Suprapubic skin (tissue), 4 donors: Measurements from ENCODE around the gene CD180.

Experiments
- EP300 ChIP-seq: sonication (generic); formaldehyde crosslinking; IDR thresholded peaks from one replicate; pipeline ENCODE4 v1.6.1; 2017; ENCODE audit warnings: antibody characterized with exemption
- POLR2A ChIP-seq, 2 donors: fragments of 450-650 bp; IDR thresholded peaks; one replicate each; pipeline ENCODE4 v1.6.1; 2017; ENCODE audit warnings: antibody characterized with exemption in 2 of 2, mild to moderate bottlenecking in 2 of 2, moderate library complexity in 2 of 2
- POLR2AphosphoS5 ChIP-seq, 3 donors: sonication (generic); formaldehyde crosslinking; IDR thresholded peaks; one replicate each; pipeline ENCODE4 v1.6.1; 2017; ENCODE audit warnings: antibody characterized with exemption in 3 of 3
- TF ChIP-seq, protein P1 (sequence below), 2 donors: fragments of 200-600 bp in 1 of 2; fragments of 450-650 bp in 1 of 2; sonication (generic) in 1 of 2; IDR thresholded peaks; one replicate each; pipeline ENCODE4 v1.5.1; 2016 to 2019; ENCODE audit warnings: antibody characterized with exemption in 2 of 2, mild to moderate bottlenecking in 1 of 2, moderate library complexity in 1 of 2

DNA sequence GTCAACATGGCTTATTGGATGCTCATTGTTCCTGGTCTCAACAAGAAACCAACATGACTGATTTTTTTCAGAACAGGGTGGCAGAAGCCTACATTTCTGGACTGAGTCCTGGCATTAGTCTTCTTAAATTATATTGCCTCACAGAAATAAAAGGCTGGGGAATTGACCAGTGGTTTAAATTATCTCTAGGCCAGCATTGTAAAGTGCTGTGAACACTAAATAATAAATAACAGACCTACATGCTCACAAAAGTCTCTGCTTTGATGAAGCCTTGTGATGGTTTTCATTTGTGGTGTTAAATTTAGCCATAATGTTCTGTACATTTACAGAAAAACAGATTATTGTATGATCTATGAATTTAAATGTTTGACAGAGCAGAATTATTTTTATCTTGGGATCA is 44.7 kb upstream of the CD180 start:
- no peak for TF ChIP-seq EP300
- no peak for TF ChIP-seq POLR2AphosphoS5 (IDR thresholded peaks at IDR 0.05)
- TF ChIP-seq POLR2A (IDR thresholded peaks at IDR 0.05): no peak
- TF ChIP-seq, protein P1, sequence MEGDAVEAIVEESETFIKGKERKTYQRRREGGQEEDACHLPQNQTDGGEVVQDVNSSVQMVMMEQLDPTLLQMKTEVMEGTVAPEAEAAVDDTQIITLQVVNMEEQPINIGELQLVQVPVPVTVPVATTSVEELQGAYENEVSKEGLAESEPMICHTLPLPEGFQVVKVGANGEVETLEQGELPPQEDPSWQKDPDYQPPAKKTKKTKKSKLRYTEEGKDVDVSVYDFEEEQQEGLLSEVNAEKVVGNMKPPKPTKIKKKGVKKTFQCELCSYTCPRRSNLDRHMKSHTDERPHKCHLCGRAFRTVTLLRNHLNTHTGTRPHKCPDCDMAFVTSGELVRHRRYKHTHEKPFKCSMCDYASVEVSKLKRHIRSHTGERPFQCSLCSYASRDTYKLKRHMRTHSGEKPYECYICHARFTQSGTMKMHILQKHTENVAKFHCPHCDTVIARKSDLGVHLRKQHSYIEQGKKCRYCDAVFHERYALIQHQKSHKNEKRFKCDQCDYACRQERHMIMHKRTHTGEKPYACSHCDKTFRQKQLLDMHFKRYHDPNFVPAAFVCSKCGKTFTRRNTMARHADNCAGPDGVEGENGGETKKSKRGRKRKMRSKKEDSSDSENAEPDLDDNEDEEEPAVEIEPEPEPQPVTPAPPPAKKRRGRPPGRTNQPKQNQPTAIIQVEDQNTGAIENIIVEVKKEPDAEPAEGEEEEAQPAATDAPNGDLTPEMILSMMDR (IDR thresholded peaks at IDR 0.05): no peak
